Neural progenitor cell (in vitro differentiated cells): ENCODE results near the gene FOXL3.

Experiments used
- CTCF ChIP-seq: fragments of 200-600 bp; sonication (generic); IDR thresholded peaks from 2 replicates; pipeline ENCODE4 v1.5.1; 2017; ENCODE audit warnings: antibody characterized with exemption, mild to moderate bottlenecking
- EZH2 ChIP-seq: fragments of 200-600 bp; sonication (generic); IDR thresholded peaks from 2 replicates; pipeline ENCODE4 v1.6.1; 2017; ENCODE audit warnings: antibody characterized with exemption, mild to moderate bottlenecking, moderate library complexity
- EZH2phosphoT487 ChIP-seq: fragments of 200-600 bp; sonication (generic); IDR thresholded peaks from 2 replicates; pipeline ENCODE4 v1.6.1; 2017; ENCODE audit warnings: antibody characterized with exemption

GRCh38 chr7:334618-335357, 44.8 kb downstream of the FOXL3 start:
- no peak for TF ChIP-seq CTCF
- TF ChIP-seq EZH2: no peak
- no peak for TF ChIP-seq EZH2phosphoT487
